NCI-H2196 (cell line): ENCODE results near the gene RNU7-1.
A peak's percentile ranks its signal among the peaks of the same experiment; 100 is the strongest.
"Not testable (repeated sequence)": the region's sequence is repeated elsewhere in the genome, so short reads cannot be mapped to it uniquely, and the experiment has no call there.

Experiments used
- DNase-seq: peaks from one replicate; lab custom pipeline; 2025; ENCODE audit not compliant: unreplicated experiment; lab: John Stamatoyannopoulos, UW

RNU7-1 gene

DNA sequence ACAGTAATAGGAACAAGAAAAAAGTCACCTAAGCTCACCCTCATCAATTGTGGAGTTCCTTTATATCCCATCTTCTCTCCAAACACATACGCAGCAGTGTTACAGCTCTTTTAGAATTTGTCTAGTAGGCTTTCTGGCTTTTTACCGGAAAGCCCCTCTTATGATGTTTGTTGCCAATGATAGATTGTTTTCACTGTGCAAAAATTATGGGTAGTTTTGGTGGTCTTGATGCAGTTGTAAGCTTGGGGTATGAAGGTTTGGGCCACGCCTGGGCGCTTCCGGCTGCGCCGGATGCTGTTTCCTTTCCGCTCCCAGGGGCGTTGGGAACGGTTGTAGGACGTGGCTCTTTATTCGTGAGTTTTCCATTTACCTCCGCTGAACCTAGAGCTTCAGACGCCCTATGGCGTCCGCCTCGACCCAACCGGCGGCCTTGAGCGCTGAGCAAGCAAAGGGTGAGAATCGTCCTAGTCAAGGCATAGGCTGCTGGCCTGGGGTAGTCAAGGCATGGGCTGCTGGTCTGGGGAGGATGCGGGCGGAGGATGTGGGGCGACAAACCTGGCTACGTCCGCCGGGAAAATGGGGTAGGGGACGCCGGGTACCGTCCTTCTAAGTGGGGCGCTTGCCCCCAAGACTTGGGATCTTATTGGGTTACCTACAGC, at the start of gene RNU7-1, which contains the start of gene C12orf57:
Gene RNU7-1, plus strand, starts transcription at position 95 of the 659 bp plus-strand sequence.
Gene C12orf57, plus strand, starts transcription at position 301 of the 659 bp plus-strand sequence. Its CDS starts 100 bp downstream, at position 401.
- peak; percentile 47 for DNase-seq

DNA sequence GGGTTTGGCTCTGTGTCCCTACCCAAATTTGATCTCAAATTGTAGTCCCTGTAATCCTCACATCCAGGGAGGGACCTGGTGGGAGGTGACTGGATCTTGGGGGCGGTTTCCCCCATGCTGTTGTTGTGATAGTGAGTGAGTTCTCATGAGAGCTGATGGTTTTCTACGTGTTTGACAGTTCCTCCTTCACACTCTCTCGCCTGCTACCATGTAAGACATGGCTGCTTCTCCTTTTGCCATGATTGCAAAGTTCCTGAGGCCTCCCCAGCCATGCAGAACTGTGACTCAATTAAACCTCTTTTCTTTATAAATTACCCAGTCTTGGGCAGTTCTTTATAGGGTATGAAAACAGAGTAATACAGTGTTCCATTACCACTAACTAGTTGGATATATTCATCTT, 49.3 kb upstream of the RNU7-1 start:
- DNase-seq = no peak

DNA sequence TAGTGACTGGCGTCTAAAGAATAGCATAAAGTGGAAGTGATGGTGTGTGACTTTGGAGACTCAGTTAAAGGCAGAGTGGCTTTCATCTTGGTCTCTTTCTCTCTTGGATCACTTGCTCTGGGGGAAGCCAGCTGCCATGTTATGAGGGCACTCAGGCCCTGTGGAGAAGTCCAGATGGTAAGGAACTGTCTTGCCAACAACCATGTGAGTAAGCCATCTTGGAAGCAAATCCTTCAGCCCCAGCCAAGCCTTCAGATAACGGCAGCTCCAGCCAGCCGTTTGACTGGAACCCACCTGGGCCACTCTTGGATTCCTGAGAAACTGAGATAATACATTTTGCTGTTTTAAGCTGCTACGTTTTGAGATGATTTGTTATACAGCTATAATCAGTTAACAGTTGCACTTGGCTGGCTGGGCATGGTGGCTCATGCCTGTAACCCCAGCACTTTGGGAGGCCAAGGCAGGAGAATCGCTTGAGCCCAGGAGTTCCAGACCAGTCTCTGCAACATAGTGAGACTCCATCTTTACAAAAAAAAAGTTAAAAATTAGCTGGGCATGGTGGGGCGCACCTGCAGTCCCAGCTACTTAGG, 46.7 kb upstream of the RNU7-1 start:
- no peak for DNase-seq

DNA sequence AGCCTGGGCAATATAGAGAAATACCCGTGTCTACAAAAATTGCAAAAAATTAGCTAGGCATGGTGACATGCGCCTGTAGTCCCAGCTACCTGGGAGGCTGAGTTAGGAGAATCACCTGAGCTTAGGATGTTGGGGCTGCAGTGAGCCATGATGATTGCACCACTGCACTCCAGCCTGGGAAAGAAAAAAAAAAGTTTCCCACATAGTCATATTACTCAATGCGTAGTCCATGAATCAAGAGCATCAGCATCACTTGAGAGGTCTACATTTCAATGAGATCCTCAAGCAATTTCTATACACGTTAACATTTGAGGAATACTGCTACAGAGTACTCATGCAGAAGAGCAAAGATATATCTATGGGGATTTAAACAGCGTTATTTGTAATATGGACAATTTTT, 44.2 kb upstream of the RNU7-1 start:
- no peak for DNase-seq

DNA sequence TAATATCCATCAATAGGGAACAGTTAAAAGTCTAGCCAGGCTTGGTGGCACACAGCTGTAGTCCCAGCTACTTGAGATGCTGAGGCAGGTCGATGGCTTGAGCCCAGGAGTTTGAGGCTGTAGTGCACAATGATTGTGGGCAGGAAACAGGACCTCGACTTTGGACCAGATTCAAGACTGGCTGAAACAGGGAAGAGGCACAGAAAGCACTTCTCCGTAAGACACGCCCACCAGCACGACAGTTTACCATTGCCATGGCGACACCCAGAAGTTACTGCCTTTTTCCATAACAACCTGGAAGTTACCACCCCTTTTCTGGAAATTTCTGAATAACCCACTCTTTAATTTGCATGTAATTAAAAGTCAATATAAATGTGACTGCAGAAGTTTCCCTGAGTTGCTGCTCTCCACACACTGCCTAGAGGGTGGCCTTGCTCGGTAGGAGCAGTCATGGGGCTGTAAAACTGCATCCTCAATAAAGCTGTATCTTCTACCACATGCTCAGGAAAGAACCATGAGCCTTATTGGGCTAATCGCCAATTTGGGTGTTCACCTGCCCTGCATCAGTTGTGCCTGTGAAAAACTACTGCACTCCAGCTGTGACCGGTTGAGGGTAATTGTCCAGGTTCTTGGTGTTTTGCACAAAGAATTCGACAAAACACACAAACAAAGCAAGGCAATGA, 43.6 kb upstream of the RNU7-1 start:
- DNase-seq = peak; percentile 65

DNA sequence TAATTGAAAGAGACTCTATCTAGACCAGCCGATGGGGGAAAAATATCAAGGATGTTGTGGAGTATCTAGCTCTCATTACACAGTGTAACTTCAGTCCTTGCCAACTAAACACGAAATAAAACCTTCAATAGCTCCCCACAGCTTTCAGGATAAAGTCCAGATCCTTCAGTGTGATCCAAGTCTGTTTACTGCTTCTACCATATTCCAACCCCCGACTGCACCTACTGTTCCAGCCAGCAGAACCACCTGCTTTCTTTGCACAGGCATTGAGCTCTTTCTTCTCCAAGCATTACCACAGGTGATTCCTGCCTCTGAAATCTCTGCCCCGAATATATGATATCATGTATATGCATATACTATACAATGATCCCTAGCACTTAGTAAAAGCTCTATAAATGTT, 41.2 kb upstream of the RNU7-1 start:
- no peak for DNase-seq

DNA sequence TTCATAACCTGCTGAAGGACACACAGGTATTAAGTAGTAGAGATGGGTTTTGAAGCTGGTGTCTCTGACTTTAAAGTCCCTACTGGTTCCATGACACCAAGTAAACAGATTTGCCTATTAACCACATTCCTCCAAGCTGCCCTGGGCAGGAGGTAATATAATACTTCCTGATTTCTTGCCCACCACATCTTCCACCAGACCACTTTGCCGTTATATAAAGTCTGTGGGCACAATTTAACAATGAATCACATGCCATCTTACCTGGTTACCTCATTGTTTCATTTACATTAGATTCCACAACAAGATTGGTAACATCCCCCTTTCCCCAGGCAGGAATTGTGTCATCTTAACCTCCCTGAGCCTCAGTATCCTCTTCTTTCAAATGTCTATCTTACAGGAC, 39.9 kb upstream of the RNU7-1 start:
- DNase-seq = no peak

DNA sequence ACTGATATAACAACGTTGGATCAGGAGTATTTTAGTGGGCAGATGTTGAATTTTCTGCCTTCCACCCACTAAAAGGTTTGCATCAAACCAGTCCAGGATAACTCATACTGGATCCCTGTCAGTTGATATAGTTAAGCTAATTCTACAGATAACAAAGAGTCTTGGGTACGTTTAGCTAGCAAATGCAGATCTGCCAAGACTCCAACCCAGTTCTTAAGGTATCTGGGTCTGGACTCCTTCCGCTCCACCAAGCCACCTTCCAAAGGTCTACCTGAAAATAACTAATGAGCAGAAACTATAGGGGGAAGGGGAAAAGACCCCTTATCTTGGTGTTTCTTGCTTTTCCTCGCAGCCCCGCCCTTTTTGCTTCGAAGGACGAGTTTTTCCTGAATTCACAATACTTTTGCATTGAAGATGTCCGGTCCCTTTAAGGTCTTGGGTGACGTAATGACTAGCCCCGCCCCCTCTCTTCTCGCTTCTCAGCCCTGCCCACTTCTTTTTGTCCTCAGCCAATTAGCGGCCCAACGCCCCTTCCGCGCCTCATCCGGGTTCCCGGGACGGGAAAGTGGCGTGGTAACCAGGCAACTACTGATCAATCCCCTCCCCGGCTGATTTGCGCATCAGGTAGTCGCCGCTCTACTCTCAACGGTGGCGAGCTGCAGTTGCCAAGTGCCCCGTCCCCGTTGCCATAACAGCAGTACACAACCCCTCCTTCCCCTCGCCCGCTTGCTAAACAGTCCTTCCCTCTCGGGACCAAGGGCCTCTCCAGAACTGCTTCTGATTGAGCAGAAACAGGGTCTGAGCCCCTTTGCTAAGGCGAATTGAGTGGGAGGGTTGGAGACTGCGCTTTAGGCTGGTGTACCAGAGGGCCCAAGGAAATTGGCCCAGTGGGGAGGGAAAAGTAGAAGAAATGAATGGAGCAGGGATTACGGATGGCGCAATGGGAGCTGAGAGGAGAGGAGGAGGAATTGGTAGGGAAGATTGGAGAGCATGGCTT, 39.0 kb upstream of the RNU7-1 start, which contains the start of gene LRRC23:
Gene LRRC23, plus strand, starts transcription at position 543 of the 997 bp plus-strand sequence. CDS start 812 bp downstream, outside the sequence.
- DNase-seq = peak; percentile 88

DNA sequence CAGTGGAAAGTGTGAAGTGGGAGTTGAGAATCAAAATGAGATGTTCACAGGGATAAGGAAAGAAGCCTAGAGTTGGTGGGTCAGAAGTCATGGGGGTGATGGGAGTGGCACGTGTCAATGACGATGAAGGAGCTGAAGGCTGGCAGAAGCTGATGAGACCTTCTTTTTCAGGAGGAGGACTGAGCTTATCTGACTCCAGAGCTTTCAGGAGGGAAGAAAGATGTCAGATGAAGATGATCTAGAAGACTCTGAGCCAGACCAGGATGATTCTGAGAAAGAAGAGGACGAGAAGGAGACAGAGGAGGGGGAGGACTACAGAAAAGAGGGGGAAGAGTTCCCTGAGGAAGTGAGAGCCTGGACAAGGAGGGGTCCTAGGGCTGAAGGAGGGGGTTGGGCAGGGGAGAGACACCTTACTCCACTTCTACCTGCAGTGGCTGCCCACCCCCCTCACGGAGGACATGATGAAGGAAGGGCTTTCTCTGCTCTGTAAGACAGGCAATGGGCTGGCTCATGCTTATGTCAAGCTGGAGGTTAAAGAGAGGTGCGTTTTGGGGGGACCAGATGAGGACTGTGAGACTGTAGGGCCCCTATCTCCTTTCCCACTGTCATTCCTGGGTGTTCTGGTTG, 38.1 kb upstream of the RNU7-1 start:
- DNase-seq = no peak

DNA sequence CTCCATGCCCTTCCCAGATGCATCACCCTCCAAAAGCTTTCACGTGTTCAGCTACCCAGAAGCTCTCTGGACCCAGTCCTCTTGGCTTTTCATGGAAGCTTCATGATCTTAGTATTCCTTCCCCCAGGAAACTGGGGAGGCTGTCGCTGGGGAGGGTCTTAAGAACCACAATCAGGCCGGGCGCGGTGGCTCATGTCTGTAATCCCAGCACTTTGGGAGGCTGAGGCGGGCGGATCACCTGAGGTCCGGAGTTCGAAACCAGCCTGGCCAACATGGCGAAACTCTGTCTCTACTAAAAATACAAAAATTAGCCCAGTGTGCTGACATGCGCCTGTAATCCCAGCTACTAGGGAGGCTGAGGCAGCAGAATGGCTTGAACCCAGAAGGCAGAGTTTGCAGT, 35.5 kb upstream of the RNU7-1 start:
- not testable (repeated sequence) for DNase-seq

DNA sequence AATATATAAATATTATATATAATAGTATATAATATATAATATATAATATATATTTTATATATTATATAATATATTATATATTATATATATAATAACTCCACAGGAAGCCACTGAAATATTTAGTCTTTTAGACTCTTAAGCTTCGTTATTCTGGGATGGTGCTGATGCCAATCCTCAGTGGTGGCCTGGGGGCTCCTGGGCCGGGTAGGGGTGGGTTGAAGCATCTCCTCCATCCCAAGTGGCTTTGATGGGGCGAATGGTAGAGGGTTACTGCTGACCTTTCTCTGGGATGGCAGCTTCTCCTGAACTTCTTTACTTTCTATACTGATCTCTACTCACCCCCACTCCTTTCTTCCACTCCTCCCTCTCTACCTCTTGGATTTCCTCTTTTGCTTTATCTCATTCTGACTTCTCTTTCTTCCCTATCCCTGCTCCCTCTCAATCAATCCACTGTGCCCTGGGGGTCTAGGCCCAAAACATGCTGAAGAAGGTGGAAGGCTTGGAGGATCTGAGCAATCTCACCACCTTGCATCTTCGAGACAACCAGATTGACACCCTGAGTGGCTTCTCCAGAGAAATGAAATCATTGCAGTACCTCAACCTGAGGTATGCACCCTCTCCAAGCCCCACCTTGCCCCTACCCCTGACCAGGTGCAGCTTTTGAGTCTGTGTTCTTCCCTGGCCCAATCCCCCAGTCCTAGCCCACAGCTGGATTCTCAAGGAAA, 34.0 kb upstream of the RNU7-1 start:
- no peak for DNase-seq

DNA sequence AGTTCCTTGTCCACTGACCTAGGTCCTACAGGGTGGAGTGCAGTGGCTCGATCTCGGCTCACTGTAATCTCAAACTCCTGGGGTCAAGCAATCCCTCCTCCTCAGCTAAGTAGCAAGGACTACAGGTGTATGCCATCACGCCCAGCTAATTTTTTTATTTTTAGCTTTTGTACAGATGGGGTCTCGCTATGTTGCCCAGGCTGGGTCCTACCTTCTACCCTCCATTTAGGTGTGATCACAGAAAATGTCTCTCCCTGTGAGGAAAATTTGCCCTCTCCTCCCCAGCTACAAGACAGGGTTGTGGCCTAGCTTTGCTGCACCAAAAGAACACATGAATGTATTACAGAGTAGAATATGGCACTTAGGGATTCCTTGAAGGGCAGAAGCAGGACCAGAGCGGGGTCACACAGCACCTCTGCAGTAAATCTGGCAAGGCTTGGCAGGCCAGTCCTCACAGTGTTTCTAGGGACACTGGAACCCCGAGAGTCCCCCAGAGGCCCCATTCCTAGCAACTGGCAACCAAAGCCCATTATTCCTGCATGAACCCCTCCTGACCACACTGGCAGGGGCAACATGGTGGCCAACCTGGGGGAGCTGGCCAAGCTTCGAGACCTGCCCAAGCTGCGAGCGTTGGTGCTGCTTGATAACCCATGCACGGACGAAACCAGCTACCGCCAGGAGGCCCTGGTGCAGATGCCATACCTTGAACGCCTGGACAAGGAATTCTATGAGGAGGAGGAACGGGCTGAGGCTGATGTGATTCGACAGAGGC, 31.3 kb upstream of the RNU7-1 start:
- no peak for DNase-seq

DNA sequence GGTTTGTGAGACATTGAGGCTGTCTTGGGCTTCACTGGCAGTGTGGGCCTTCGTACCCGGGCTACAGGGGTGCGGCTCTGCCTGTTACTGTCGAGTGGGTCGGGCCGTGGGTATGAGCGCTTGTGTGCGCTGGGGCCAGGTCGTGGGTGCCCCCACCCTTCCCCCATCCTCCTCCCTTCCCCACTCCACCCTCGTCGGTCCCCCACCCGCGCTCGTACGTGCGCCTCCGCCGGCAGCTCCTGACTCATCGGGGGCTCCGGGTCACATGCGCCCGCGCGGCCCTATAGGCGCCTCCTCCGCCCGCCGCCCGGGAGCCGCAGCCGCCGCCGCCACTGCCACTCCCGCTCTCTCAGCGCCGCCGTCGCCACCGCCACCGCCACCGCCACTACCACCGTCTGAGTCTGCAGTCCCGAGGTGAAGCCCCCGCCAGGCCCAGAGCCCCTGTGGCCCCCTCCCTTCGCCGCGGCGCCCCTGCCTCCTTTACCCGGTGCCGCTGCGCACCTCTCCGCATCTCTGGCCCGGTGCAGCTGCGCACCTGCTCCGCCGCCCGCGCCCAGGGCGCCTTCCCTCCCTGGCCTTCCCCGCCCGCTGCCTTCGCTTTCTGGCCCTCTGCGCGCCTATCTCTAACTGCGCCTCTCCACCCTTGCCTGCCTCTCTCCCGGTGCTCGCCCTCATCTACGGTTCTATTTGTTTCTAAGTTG, 29.2 kb upstream of the RNU7-1 start, which contains the start of gene ENO2:
Gene ENO2, plus strand, starts transcription at position 335 of the 701 bp plus-strand sequence. CDS start 1,253 bp downstream, outside the sequence.
- DNase-seq = peak; percentile 34

DNA sequence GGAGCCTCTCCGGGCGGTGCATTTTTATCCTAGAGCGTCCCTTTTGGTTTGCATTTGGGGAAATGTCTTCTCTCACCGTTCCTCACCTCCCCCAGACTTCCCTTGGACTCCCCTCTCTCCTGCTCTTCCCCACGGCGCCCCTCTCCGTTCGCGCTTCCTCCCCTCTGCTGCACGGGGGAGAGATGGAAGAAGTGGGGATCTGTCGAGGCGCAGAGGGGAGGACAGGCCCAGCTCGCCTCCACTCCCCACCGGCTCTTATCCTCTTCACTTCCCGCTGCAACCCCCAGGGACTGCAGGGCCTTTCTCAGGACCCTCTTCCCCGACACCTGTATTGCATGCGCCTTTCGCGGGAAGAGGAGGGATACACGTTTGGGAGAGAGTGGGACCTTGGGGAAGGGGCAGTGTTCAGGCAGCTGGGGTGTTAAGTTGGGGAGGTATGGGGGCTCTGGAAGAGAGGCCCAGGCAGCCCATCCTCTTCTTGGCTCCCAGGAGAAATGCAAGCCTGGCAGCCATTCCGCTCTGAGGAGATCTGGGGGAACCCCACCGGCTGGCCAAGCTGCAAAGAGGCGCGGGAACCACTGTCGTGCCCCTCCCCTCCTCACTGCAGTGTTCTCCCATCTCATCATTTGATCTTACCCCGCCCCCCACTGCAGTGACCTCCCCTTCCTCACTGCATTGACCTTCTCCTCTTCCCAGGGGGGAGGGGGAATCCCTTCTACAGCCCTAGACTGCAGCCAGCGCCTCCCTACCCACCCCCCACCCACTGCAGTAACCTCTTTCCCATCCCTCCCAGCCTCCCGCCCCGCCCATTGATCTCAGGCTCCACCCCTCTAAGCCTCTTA, 28.4 kb upstream of the RNU7-1 start:
- peak; percentile 28 for DNase-seq

DNA sequence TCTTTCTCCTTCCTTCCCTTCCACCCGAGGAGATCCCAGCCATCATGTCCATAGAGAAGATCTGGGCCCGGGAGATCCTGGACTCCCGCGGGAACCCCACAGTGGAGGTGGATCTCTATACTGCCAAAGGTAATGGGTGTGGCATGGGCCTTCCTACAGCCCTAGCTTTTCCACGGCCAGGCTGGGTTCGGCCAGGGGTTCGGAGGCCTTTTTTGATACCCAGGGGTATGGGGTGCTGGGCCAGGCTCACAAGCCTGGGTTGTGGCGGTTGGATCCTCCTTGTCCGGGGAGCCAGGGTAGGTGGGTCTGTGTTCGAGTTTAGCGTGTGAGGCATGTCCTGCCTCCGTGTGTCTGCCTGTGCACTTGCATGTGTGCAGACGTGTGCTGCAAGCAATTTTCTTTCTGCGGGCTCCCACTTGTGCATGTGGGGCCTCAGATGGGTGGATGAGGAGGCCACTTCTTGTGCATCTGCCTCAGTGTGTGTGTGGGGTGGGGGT, 27.8 kb upstream of the RNU7-1 start:
- no peak for DNase-seq

DNA sequence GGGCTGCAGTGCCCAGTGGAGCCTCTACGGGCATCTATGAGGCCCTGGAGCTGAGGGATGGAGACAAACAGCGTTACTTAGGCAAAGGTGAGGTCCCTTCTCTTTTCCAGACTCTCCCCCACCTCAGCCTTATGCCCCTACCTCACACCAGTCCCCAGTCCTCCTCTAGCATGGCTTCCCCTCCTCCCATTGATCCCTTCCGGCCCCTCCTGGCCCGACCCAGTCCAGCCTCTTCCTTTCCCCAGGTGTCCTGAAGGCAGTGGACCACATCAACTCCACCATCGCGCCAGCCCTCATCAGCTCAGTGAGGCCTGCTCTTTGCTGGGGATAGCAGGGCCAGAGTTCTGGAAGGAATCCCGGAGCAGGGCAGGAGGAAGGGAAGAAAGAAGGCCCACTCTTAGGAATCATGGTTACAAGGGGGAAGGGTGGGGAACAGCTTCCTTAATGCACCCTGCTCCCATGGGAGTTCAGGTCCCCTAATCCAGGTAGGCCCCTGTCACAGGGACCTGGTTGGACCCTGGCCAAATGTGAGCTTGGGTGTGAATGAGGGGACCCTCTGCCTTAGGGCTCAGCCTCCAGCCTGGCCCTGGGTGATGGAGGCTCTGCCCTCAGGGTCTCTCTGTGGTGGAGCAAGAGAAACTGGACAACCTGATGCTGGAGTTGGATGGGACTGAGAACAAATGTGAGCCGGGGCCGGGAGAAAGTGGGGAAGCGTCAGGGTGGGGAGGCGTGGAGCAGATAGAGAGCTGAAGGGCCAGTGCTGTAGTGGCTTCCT, 27.0 kb upstream of the RNU7-1 start:
- no peak for DNase-seq
